HEK293 (cell line): ENCODE measurements around the gene CCL7.

Experiments
- CTCF ChIA-PET: fragments of 350-600 bp; formaldehyde crosslinking; extraction: SDS; loops from one replicate; lab custom pipeline; 2021; ENCODE audit warnings: antibody characterized with exemption; lab: Yijun Ruan, JAX
- POLR2A ChIA-PET: fragments of 300-600 bp; formaldehyde crosslinking; extraction: SDS; loops from one replicate; lab custom pipeline; 2020; ENCODE audit warnings: antibody characterized with exemption, inconsistent platforms; lab: Yijun Ruan, JAX
- H3K27ac ChIP-seq: fragments of 200-500 bp; sonication (Bioruptor generic); 2 replicates; pipeline ENCODE4 v1.5.1; 2014; ENCODE audit warnings: low read depth, low read length, control low read depth, inconsistent platforms; ENCODE audit errors: extremely low read depth
- H3K36me3 ChIP-seq, 2 experiments: fragments of 200-500 bp in 1 of 2; sonication (Bioruptor generic) in 1 of 2; 1 replicate in 1 of 2; 2 replicates in 1 of 2; pipeline ENCODE4 v1.5.1; 2014 to 2017; ENCODE audit warnings: inconsistent platforms in 2 of 2, low read length in 2 of 2; ENCODE audit not compliant: control insufficient read depth in 2 of 2, insufficient read depth in 1 of 2
- H3K4me1 ChIP-seq: fragments of 200-500 bp; sonication (Bioruptor generic); 2 replicates; pipeline ENCODE4 v1.5.1; 2014; ENCODE audit warnings: mild to moderate bottlenecking, low read length, inconsistent platforms; ENCODE audit not compliant: control insufficient read depth, insufficient read depth
- H3K4me3 ChIP-seq: 2 replicates; pipeline ENCODE4 v1.5.1; 2011; ENCODE audit warnings: low read depth, mild to moderate bottlenecking, control low read depth, low read length, moderate library complexity
- H3K9me3 ChIP-seq: fragments of 200-500 bp; sonication (Bioruptor generic); 2 replicates; pipeline ENCODE4 v1.5.1; 2014; ENCODE audit warnings: low read depth, low read length, inconsistent platforms; ENCODE audit not compliant: control insufficient read depth, insufficient read depth
- AEBP2 ChIP-seq: fragments of 450-650 bp; formaldehyde crosslinking; IDR thresholded peaks from 2 replicates; pipeline ENCODE4 v1.5.1; 2016; ENCODE audit warnings: missing biosample characterization, missing genetic modification characterization, borderline replicate concordance
- GLI4 ChIP-seq: fragments of 450-650 bp; formaldehyde crosslinking; IDR thresholded peaks from 2 replicates; pipeline ENCODE4 v1.5.1; 2016; ENCODE audit warnings: missing biosample characterization, missing genetic modification characterization
- HOXC10 ChIP-seq: sonication (generic); formaldehyde crosslinking; IDR thresholded peaks from 2 replicates; pipeline ENCODE4 v1.8.1; 2023; ENCODE audit warnings: mild to moderate bottlenecking, missing genetic modification reagents
- ZNF138 ChIP-seq: fragments of 450-650 bp; formaldehyde crosslinking; IDR thresholded peaks from 2 replicates; pipeline ENCODE4 v1.5.1; 2016; ENCODE audit warnings: missing biosample characterization, missing genetic modification characterization, borderline replicate concordance
- ZNF140 ChIP-seq: fragments of 450-650 bp; formaldehyde crosslinking; IDR thresholded peaks from 2 replicates; pipeline ENCODE4 v1.5.1; 2016; ENCODE audit warnings: missing biosample characterization, missing genetic modification characterization
- ZNF157 ChIP-seq: fragments of 450-650 bp; formaldehyde crosslinking; IDR thresholded peaks from 2 replicates; pipeline ENCODE4 v1.5.1; 2016; ENCODE audit warnings: missing biosample characterization, missing genetic modification characterization
- ZNF211 ChIP-seq: fragments of 450-650 bp; formaldehyde crosslinking; IDR thresholded peaks from 2 replicates; pipeline ENCODE4 v1.5.1; 2016; ENCODE audit warnings: low read depth, missing biosample characterization, missing genetic modification characterization
- ZNF239 ChIP-seq: fragments of 450-650 bp; formaldehyde crosslinking; IDR thresholded peaks from 2 replicates; pipeline ENCODE4 v1.5.1; 2016; ENCODE audit warnings: missing biosample characterization, missing genetic modification characterization
- ZNF292 ChIP-seq: fragments of 450-650 bp; formaldehyde crosslinking; IDR thresholded peaks from 2 replicates; pipeline ENCODE4 v1.5.1; 2016; ENCODE audit warnings: low read depth, missing biosample characterization, missing genetic modification characterization, borderline replicate concordance
- ZNF302 ChIP-seq: fragments of 450-650 bp; formaldehyde crosslinking; IDR thresholded peaks from 2 replicates; pipeline ENCODE4 v1.5.1; 2016; ENCODE audit warnings: missing biosample characterization, missing genetic modification characterization, low read depth
- ZNF362 ChIP-seq: fragments of 450-650 bp; formaldehyde crosslinking; IDR thresholded peaks from 2 replicates; pipeline ENCODE4 v1.5.1; 2016; ENCODE audit warnings: missing biosample characterization, missing genetic modification characterization
- ZNF544 ChIP-seq: fragments of 450-650 bp; formaldehyde crosslinking; IDR thresholded peaks from 2 replicates; pipeline ENCODE4 v1.5.0; 2017; ENCODE audit warnings: missing biosample characterization, missing genetic modification characterization
- ZNF560 ChIP-seq: fragments of 450-650 bp; formaldehyde crosslinking; IDR thresholded peaks from 2 replicates; pipeline ENCODE4 v1.5.1; 2017; ENCODE audit warnings: missing biosample characterization, missing genetic modification characterization, borderline replicate concordance
- ZNF610 ChIP-seq: fragments of 450-650 bp; formaldehyde crosslinking; IDR thresholded peaks from 2 replicates; pipeline ENCODE4 v1.5.1; 2016; ENCODE audit warnings: missing biosample characterization, missing genetic modification characterization, borderline replicate concordance
- ZNF623 ChIP-seq: fragments of 450-650 bp; formaldehyde crosslinking; IDR thresholded peaks from 2 replicates; pipeline ENCODE4 v1.5.1; 2016; ENCODE audit warnings: missing biosample characterization, missing genetic modification characterization
- ZNF677 ChIP-seq: fragments of 450-650 bp; IDR thresholded peaks from 2 replicates; pipeline ENCODE4 v1.5.0; 2018; ENCODE audit warnings: missing biosample characterization, mild to moderate bottlenecking, missing genetic modification characterization, moderate library complexity
- ZNF707 ChIP-seq: fragments of 450-650 bp; formaldehyde crosslinking; IDR thresholded peaks from 2 replicates; pipeline ENCODE4 v1.5.1; 2016; ENCODE audit warnings: missing biosample characterization, missing genetic modification characterization
- ZNF76 ChIP-seq: fragments of 450-650 bp; formaldehyde crosslinking; IDR thresholded peaks from 2 replicates; pipeline ENCODE4; 2016; ENCODE audit warnings: low read depth, missing biosample characterization, missing genetic modification characterization, borderline replicate concordance
- ZNF776 ChIP-seq: fragments of 450-650 bp; formaldehyde crosslinking; IDR thresholded peaks from 2 replicates; pipeline ENCODE4 v1.5.0; 2017; ENCODE audit warnings: missing biosample characterization, missing genetic modification characterization, borderline replicate concordance
- ZNF785 ChIP-seq: fragments of 450-650 bp; formaldehyde crosslinking; IDR thresholded peaks from 2 replicates; pipeline ENCODE4 v1.5.1; 2016; ENCODE audit warnings: missing biosample characterization, missing genetic modification characterization
- ZNF830 ChIP-seq: fragments of 450-650 bp; IDR thresholded peaks from 2 replicates; pipeline ENCODE4 v1.5.0; 2018; ENCODE audit warnings: missing biosample characterization, missing genetic modification characterization, low read depth, mild to moderate bottlenecking, moderate library complexity
- ZSCAN30 ChIP-seq: fragments of 450-650 bp; IDR thresholded peaks from 2 replicates; pipeline ENCODE4 v1.5.1; 2018; ENCODE audit warnings: missing biosample characterization, mild to moderate bottlenecking, missing genetic modification characterization, moderate library complexity
- ZSCAN4 ChIP-seq: fragments of 450-650 bp; formaldehyde crosslinking; IDR thresholded peaks from 2 replicates; pipeline ENCODE4 v1.5.1; 2017; ENCODE audit warnings: missing biosample characterization, missing genetic modification characterization
- TF ChIP-seq, protein P1 (sequence below): fragments of 450-650 bp; formaldehyde crosslinking; IDR thresholded peaks from 2 replicates; pipeline ENCODE4 v1.5.1; 2016; ENCODE audit warnings: missing biosample characterization, missing genetic modification characterization
- TF ChIP-seq, protein P2 (sequence below): fragments of 450-650 bp; formaldehyde crosslinking; IDR thresholded peaks from 2 replicates; pipeline ENCODE4 v1.5.1; 2016; ENCODE audit warnings: missing biosample characterization, missing genetic modification characterization

The CCL7 gene

DNA sequence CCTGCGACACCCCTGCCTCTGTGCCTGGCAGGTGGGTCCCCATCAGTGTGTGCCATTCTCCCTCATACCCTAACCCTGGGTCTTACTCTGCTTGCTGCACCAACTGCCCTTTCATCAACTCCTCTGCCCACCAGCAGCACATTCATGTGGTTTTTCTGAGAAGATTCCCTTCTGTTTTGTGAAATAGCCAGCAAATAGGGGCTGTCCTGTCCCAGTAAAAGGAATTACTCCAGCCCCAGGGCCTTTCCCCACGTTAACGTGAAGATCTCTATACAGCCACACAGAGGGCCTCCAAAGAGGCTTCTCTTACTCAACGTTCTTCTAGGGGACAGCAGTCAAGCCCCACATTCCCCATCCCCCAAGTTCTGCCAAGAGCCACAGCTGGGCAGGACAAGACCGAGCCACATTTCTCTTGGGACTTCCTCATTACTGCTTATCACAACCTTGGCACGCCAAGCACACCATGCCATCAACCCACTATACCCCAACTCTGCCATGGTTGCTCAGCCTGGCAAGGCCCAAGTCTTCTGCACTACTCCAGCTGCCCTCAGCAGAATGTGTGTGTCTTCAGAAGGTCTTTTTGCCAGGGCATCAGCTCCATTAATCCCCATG lies 33.6 kb upstream of the CCL7 start (continued):
- TF ChIP-seq ZSCAN4: no peak
- TF ChIP-seq, protein P1, sequence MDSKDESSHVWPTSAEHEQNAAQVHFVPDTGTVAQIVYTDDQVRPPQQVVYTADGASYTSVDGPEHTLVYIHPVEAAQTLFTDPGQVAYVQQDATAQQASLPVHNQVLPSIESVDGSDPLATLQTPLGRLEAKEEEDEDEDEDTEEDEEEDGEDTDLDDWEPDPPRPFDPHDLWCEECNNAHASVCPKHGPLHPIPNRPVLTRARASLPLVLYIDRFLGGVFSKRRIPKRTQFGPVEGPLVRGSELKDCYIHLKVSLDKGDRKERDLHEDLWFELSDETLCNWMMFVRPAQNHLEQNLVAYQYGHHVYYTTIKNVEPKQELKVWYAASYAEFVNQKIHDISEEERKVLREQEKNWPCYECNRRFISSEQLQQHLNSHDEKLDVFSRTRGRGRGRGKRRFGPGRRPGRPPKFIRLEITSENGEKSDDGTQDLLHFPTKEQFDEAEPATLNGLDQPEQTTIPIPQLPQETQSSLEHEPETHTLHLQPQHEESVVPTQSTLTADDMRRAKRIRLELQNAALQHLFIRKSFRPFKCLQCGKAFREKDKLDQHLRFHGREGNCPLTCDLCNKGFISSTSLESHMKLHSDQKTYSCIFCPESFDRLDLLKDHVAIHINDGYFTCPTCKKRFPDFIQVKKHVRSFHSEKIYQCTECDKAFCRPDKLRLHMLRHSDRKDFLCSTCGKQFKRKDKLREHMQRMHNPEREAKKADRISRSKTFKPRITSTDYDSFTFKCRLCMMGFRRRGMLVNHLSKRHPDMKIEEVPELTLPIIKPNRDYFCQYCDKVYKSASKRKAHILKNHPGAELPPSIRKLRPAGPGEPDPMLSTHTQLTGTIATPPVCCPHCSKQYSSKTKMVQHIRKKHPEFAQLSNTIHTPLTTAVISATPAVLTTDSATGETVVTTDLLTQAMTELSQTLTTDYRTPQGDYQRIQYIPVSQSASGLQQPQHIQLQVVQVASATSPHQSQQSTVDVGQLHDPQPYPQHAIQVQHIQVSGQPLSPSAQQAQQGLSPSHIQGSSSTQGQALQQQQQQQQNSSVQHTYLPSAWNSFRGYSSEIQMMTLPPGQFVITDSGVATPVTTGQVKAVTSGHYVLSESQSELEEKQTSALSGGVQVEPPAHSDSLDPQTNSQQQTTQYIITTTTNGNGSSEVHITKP (tag by site-specific recombination): no peak
- TF ChIP-seq, all 188 proteins: peak for 0

DNA sequence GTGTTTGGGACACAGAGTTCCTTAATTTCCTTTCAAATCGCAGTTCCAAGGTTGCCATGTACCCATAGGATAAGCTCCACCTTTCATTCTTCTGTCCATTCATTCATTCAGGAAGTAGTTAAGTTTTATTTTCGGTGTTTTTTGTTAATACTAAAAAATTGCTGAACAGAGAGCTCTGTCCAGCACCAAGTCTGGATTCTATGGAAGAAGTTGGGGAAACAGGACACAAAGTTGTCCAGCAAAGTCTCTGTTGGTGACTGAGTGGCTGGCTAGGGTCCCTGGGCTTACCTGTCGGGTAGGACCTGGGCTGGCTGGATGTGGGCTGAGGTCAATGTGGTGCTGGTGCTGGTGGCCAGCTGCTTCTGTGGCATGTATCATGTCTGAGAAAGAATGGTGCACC lies 32.6 kb upstream of the CCL7 start:
- CTCF ChIA-PET: interaction anchor here (0.7 to 5.0 kb wide), 3 partner anchors 18 to 38 kb away, joined by 3 to 21 read pairs (median 3); no protein-coding TSS in a partner anchor
- Histone ChIP-seq H3K27ac (no peak overlapping the region), H3K4me3 (no peak overlapping the region), H3K4me1 (peaks cover 10% of the 10 kb centered on the region)
- TF ChIP-seq ZNF610: no peak
- TF ChIP-seq ZNF239: no peak
- no peak for TF ChIP-seq ZNF76 (tag by site-specific recombination)
- no peak for TF ChIP-seq ZNF157 (tag by site-specific recombination)
- no peak for TF ChIP-seq ZNF302 (tag by site-specific recombination)
- TF ChIP-seq ZNF830: no peak
- no peak for TF ChIP-seq ZNF707 (tag by site-specific recombination)
- TF ChIP-seq ZNF623: no peak
- no peak for TF ChIP-seq ZSCAN30 (tag by site-specific recombination)
- TF ChIP-seq ZNF677 (tag by site-specific recombination): no peak
- TF ChIP-seq ZNF785: no peak
- no peak for TF ChIP-seq ZNF292 (tag by site-specific recombination)
- TF ChIP-seq ZNF362: no peak
- TF ChIP-seq, all 188 proteins: peak for 0
- no peaks in the 10 kb centered on the region for H3K36me3 ChIP-seq
- POLR2A ChIA-PET: no interaction called here
- H3K9me3 ChIP-seq: no peaks in the 10 kb centered on the region

DNA sequence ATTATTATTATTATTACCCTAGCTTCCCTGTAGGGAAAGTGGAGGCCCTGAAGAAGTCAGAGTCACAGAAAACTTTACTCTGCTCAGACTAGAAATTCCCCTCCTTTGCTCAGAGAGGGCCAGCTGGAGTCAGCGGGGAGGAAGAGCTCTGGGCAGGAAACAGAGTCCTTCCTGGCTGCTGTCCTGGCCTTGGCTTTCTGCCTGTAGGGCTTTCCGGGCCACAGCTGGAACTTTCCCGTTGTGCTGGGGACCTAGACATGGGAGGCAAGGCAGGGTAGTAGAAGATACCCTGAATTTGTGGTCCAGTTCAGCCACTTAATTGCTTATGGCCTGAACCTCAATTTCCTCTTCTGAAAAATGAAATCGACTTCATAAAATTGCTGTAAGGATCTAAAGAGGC lies 29.0 kb upstream of the CCL7 start:
- no peaks in the 10 kb centered on the region for H3K9me3 ChIP-seq
- CTCF ChIA-PET: interaction anchor here (2.2 kb wide), 1 partner anchor 120 kb away, joined by 8 read pairs; no protein-coding TSS in a partner anchor
- TF ChIP-seq ZNF140 (tag by site-specific recombination) (no peak), ZNF292 (tag by site-specific recombination) (no peak), ZNF560 (no peak), AEBP2 (no peak), GLI4 (tag by site-specific recombination) (no peak), HOXC10 (no peak), ZNF138 (no peak), ZNF544 (tag by site-specific recombination) (no peak), ZNF211 (no peak), ZNF776 (tag by site-specific recombination) (no peak)
- TF ChIP-seq, protein P2, sequence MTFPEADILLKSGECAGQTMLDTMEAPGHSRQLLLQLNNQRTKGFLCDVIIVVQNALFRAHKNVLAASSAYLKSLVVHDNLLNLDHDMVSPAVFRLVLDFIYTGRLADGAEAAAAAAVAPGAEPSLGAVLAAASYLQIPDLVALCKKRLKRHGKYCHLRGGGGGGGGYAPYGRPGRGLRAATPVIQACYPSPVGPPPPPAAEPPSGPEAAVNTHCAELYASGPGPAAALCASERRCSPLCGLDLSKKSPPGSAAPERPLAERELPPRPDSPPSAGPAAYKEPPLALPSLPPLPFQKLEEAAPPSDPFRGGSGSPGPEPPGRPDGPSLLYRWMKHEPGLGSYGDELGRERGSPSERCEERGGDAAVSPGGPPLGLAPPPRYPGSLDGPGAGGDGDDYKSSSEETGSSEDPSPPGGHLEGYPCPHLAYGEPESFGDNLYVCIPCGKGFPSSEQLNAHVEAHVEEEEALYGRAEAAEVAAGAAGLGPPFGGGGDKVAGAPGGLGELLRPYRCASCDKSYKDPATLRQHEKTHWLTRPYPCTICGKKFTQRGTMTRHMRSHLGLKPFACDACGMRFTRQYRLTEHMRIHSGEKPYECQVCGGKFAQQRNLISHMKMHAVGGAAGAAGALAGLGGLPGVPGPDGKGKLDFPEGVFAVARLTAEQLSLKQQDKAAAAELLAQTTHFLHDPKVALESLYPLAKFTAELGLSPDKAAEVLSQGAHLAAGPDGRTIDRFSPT (tag by site-specific recombination): no peak

More for the DNA sequence above, 29.0 kb upstream of the CCL7 start:
- POLR2A ChIA-PET: no interaction called here
- no peaks in the 10 kb centered on the region for H3K4me1 ChIP-seq
- H3K4me3 ChIP-seq: no peak overlapping the region
- H3K36me3 ChIP-seq: no peaks in the 10 kb centered on the region
- no peak overlapping the region for H3K27ac ChIP-seq
